ACC112 (cell line): ENCODE data around the gene MYO5C.
A peak's percentile ranks its signal among the peaks of the same experiment; 100 is the strongest.

ENCODE experiments used
- H2AFZ ChIP-seq: fragments of 200-600 bp; sonication (generic); one replicate; pipeline ENCODE4 v1.6.0; 2017; ENCODE audit warnings: antibody characterized with exemption, low read length; ENCODE audit not compliant: unreplicated experiment
- H3K27ac ChIP-seq: fragments of 200-600 bp; sonication (generic); 2 replicates; pipeline ENCODE4 v1.5.1; 2014; ENCODE audit warnings: low read depth, mild to moderate bottlenecking, antibody characterized with exemption, low read length, moderate library complexity
- H3K27me3 ChIP-seq: fragments of 200-600 bp; sonication (generic); 2 replicates; pipeline ENCODE4 v1.6.1; 2014; ENCODE audit warnings: mild to moderate bottlenecking, antibody characterized with exemption, low read length, moderate library complexity, mixed read lengths; ENCODE audit not compliant: insufficient read depth
- H3K36me3 ChIP-seq: fragments of 200-600 bp; sonication (generic); 2 replicates; pipeline ENCODE4 v1.6.1; 2016; ENCODE audit warnings: mild to moderate bottlenecking, antibody characterized with exemption, low read length, moderate library complexity, mixed read lengths; ENCODE audit not compliant: insufficient read depth
- H3K4me1 ChIP-seq: fragments of 200-600 bp; sonication (generic); one replicate; pipeline ENCODE4 v1.6.1; 2016; ENCODE audit warnings: low read length, mixed read lengths; ENCODE audit not compliant: insufficient read depth, unreplicated experiment, control insufficient read depth
- H3K4me3 ChIP-seq: fragments of 200-600 bp; sonication (generic); 2 replicates; pipeline ENCODE4 v1.5.1; 2014; ENCODE audit warnings: mild to moderate bottlenecking, low read depth, low read length
- H3K79me2 ChIP-seq: fragments of 200-600 bp; sonication (generic); one replicate; pipeline ENCODE4 v1.6.0; 2016; ENCODE audit warnings: low read length; ENCODE audit not compliant: control insufficient read depth, unreplicated experiment, insufficient read depth

The MYO5C gene

GRCh38 chr15:52306270-52306669 lies 10.7 kb upstream of the MYO5C start:
- H3K27me3 ChIP-seq: no peaks in the 10 kb centered on the region
- no peaks in the 10 kb centered on the region for H3K36me3 ChIP-seq
- H3K4me3 ChIP-seq: no peak overlapping the region
- peaks cover 20% of the 10 kb centered on the region for H3K4me1 ChIP-seq
- H3K79me2 ChIP-seq: no peaks in the 10 kb centered on the region
- H2AFZ ChIP-seq: no peak overlapping the region
- no peak overlapping the region for H3K27ac ChIP-seq

GRCh38 chr15:52303093-52303772 lies 7.6 kb upstream of the MYO5C start:
- H3K36me3 ChIP-seq: no peaks in the 10 kb centered on the region
- no peaks in the 10 kb centered on the region for H3K27me3 ChIP-seq
- H3K4me3 ChIP-seq: no peak overlapping the region

GRCh38 chr15:52301265-52301847 lies 5.8 kb upstream of the MYO5C start:
- peaks cover under 1% of the 10 kb centered on the region for H3K27me3 ChIP-seq
- no peak overlapping the region for H2AFZ ChIP-seq
- H3K79me2 ChIP-seq: no peaks in the 10 kb centered on the region
- peaks cover 12% of the 10 kb centered on the region for H3K4me1 ChIP-seq
- no peaks in the 10 kb centered on the region for H3K36me3 ChIP-seq
- H3K27ac ChIP-seq: no peak overlapping the region
- no peak overlapping the region for H3K4me3 ChIP-seq

More at GRCh38 chr15:52303093-52303772, 7.6 kb upstream of the MYO5C start:
- Histone ChIP-seq H3K79me2 (no peaks in the 10 kb centered on the region), H3K27ac (no peak overlapping the region), H3K4me1 (peaks cover 20% of the 10 kb centered on the region), H2AFZ (no peak overlapping the region)

- no peaks in the 10 kb centered on the region for H3K36me3 ChIP-seq
- H2AFZ ChIP-seq: no peak overlapping the region
- H3K27ac ChIP-seq: no peak overlapping the region
- peaks cover 42% of the 10 kb centered on the region for H3K27me3 ChIP-seq
- no peaks in the 10 kb centered on the region for H3K79me2 ChIP-seq
- no peaks in the 10 kb centered on the region for H3K4me1 ChIP-seq
- H3K4me3 ChIP-seq: peak overlapping the region; percentile 71
Observed at GRCh38 chr15:52294881-52295420, 653 bp downstream of the MYO5C start.

GRCh38 chr15:52292780-52293392 lies 2.7 kb downstream of the MYO5C start:
- Histone ChIP-seq H3K27me3 (peaks cover 42% of the 10 kb centered on the region), H3K27ac (no peak overlapping the region), H3K4me3 (no peak overlapping the region), H3K4me1 (no peaks in the 10 kb centered on the region), H3K79me2 (no peaks in the 10 kb centered on the region), H3K36me3 (no peaks in the 10 kb centered on the region), H2AFZ (no peak overlapping the region)

- H3K79me2 ChIP-seq: no peaks in the 10 kb centered on the region
- H3K36me3 ChIP-seq: no peaks in the 10 kb centered on the region
- H3K4me3 ChIP-seq: no peak overlapping the region
- no peak overlapping the region for H3K27ac ChIP-seq
- H2AFZ ChIP-seq: no peak overlapping the region
- H3K27me3 ChIP-seq: peaks cover 40% of the 10 kb centered on the region
- H3K4me1 ChIP-seq: no peaks in the 10 kb centered on the region
Observed at GRCh38 chr15:52291204-52291603, 4.4 kb downstream of the MYO5C start.

- Histone ChIP-seq H3K79me2 (no peaks in the 10 kb centered on the region), H3K4me1 (no peaks in the 10 kb centered on the region), H3K4me3 (no peak overlapping the region), H3K36me3 (no peaks in the 10 kb centered on the region), H2AFZ (no peak overlapping the region), H3K27ac (no peak overlapping the region), H3K27me3 (peaks cover 36% of the 10 kb centered on the region)
Observed at GRCh38 chr15:52290800-52291199, 4.8 kb downstream of the MYO5C start.

GRCh38 chr15:52290329-52290728 lies 5.3 kb downstream of the MYO5C start:
- H3K27me3 ChIP-seq: peaks cover 31% of the 10 kb centered on the region
- no peak overlapping the region for H3K27ac ChIP-seq
- H2AFZ ChIP-seq: no peak overlapping the region
- H3K79me2 ChIP-seq: no peaks in the 10 kb centered on the region
- no peaks in the 10 kb centered on the region for H3K4me1 ChIP-seq
- H3K4me3 ChIP-seq: no peak overlapping the region
- no peaks in the 10 kb centered on the region for H3K36me3 ChIP-seq

- no peaks in the 10 kb centered on the region for H3K36me3 ChIP-seq
- H3K4me1 ChIP-seq: no peaks in the 10 kb centered on the region
- H3K27me3 ChIP-seq: peaks cover 24% of the 10 kb centered on the region
- H3K79me2 ChIP-seq: no peaks in the 10 kb centered on the region
- H3K27ac ChIP-seq: no peak overlapping the region
- no peak overlapping the region for H2AFZ ChIP-seq
- H3K4me3 ChIP-seq: no peak overlapping the region
Observed at GRCh38 chr15:52289629-52290081, 5.9 kb downstream of the MYO5C start.

GRCh38 chr15:52288986-52289385 lies 6.6 kb downstream of the MYO5C start:
- Histone ChIP-seq H3K27ac (no peak overlapping the region), H2AFZ (no peak overlapping the region), H3K4me3 (no peak overlapping the region), H3K79me2 (no peaks in the 10 kb centered on the region), H3K27me3 (peaks cover 18% of the 10 kb centered on the region), H3K36me3 (no peaks in the 10 kb centered on the region), H3K4me1 (no peaks in the 10 kb centered on the region)
